Pons (tissue), 1 donor: ENCODE data around the gene SCRN2.

Experiments used
- DNase-seq: peaks from one replicate; pipeline ENCODE4 v3.0.0-alpha.2; 2016; ENCODE audit warnings: low spot score

SCRN2 gene

DNA sequence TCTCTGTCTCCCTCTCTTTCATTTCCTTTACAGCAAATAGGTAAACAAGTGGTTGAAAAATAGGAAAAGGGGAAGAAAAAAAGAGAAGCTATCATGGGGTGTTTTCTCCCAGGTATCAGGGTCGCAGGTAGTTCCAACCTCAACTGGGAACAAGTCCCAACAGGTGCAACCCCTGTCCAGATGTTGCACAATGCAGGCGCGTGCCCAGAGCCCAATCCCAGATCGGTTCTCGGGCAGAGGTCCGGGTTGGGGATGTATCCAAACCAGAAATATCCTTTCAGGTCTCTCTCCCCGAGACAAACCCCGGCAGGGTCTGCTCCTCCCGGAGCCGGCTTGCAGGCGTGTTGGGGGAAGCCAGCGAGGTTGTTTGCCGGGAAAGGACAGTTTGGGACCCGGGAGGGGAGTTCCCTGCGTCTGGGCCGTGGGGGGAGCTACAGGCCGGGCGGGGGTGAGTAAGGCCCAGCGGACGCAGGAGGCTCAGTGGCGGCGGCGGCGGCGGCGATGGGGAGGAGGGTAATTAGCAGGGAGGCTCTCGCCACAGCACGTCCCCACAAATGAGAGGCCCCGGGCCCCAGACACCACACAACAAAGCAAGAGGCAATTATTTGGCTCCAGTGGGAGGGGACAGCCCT, 31.1 kb upstream of the SCRN2 start:
- DNase-seq: no peak

DNA sequence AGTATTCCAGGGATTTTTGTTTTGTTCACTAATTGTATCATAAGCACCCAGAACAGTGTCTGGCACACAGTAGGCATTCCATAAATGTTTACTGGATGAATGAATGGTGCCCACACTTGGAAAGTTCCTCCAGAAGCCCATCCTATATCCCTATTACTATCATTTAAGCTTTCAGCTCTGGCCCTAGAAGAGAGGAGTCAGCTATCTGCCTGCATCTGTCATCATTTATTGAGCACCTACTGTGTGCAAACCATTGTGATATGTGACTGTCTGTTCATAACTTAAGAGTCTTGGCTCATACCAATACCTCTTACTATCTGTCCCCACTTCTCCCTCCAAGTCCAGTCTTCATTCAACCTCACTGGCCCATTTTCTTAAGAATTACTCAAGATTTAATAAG, 30.0 kb upstream of the SCRN2 start:
- DNase-seq: no peak

DNA sequence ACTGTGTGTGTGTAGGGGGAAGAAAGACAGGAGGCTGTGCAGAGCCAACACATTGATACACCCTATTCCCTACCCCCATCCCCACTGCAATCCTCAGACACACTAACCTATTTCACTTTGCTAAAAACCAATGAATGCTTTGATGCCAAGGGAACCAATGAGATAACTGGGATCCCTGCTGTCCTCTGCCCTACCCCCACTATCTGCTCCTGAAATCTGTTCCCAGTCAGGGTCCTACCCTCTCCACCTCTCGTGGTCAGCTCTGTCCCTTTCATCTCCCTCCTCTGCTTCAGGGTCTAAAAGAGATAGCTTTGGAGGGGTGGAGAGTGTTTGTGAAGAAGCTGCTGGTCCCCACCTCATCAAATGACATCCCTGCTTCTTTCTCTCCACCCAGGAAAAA, 29.0 kb upstream of the SCRN2 start:
- DNase-seq: no peak

DNA sequence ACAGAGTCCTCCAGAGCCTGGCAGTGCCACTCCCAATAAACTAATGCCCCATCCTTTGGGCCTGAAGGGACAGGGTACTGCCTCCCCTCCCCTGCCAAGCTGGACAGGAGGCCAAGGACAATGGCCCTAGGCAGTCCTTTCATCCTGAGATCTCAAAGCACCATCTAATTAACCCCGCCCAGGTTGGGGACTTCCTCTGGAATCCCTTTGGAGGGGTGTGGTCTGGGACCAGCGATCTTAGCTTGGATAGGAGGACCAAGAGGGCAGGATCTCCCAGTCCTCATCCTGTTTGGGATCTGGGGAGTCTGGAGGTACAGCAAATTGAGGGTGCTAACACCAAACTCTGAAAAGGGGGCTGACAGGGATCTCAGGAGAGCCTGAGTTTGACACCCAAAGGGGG, 28.0 kb upstream of the SCRN2 start:
- no peak for DNase-seq

DNA sequence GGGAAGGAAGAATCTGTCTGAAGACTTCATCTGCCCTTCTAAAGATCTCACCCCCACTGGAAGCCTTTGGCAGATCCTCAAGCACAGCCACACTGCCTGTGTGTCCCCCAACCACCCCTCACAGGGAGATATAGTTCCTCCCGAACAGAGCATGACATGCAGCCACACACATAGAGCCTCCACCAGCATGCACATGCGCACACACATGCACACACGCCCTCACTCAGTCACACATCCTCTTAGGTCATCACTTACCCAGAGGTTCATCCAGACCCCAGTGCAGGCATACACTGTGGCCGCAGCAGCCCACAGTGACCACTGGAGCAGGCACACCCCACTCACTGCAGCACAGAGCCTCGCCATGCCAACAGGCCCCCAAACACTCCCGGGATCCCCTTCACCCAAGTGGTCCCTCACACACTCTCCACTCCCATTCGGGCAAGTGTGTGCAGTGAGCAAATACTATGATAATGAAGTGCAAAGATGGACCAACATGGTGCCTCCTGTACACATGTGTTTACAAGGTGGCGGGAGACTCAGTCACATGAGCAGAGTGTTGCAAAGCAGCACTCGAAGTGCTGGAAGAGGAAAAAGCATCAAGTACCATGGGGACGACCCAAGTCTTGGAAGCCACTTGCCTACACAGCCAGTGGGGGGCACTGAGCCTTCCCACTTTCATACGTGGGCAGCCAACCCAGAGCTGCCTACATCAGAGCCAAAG, 26.9 kb upstream of the SCRN2 start:
- DNase-seq: no peak

DNA sequence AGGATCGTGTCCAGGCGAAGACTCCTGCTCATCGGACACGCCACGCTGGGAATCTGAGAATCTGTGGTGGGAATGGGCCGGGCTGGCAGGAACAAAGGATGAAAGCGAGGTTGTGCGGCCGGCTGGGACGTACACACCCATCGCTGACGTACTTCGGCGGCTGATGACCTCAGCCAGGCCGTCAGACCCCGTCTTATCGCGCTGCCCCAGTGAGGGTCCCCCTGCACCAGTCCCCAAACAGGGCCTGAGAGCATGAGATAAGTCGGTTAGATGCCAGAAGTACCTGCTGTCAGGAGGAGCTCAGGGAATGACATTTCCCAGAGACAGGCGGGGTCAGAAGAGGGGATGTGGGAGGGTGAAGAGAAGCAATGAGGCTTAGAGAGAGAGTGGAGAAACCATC, 25.9 kb upstream of the SCRN2 start:
- DNase-seq: no peak

DNA sequence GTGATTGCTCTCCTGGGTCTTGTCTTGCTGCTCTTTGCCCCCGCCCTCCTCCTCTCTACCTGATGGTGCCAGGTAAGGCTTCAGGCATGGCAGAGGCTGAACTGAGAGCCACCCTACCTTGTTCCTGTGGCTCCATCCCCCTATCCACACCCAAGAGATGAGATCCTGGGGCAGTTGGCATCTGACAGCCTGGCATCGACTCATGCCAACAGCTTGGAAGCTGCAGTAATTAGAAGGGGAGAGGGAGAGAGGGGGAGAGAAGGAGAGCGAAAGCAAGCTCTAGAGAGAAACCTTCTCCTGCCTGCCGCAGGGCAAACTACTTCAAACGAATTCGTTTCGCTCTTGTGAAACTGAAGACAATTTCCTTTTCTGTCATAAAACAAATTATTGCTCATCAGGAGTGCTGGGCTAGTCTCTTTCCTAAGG, 23.7 kb upstream of the SCRN2 start:
- DNase-seq: no peak

DNA sequence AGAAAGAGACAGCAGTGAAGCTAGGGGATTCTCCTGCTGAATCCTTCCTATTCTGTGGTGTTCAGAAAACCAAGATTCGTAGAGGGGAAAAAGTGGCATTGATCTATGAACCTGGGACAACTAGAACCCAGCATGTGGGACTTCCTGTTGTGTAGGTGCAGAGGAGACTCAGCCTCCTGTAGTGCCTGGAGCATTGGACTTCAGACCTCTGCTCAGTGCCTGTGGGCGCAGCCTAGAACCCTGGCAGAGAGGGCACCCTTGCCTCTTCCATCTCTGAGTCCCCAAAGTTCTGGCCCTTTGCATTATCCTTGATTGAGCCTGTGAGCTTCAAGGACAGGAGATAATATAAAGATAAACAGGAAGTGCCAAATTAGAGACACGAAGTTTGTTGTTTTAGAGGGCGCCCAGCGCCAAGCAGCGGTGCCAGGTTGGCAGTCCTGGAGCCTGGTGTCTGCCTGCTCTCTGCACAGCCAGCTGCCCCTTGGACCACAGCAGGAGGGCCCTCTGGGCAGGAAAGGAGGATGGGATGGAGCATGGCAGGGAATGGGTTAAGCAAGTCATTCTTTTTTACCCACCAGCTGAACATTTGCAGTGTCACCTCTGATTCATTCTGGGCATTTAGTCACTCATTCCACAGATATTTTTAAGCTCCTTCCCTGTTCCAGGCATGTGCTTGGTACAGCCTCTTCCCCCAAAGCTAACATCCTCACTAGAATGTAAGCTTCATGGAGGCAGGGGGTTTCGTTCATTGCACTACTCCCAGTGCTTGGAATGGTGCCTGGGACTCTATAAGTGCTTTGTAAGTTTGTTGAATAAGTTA, 21.8 kb upstream of the SCRN2 start:
- no peak for DNase-seq

DNA sequence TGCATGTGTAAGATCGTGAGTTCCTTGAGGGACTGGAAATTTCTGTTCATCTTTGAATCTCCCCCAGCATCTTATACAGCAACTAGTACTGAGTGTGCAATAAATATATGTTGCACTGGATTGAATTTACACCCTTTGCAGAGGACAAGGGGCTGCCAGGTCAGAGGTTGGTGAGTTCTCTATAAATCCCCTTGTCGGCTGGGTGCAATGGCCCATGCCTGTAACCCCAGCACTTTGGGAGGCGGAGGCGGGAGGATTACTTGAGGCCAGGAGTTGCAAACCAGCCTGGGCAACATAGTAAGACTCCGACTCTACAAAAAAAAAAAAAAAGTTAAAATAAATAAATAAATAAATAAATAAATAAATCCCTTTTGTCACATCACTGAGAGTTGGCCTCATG, 19.3 kb upstream of the SCRN2 start:
- DNase-seq: no peak

DNA sequence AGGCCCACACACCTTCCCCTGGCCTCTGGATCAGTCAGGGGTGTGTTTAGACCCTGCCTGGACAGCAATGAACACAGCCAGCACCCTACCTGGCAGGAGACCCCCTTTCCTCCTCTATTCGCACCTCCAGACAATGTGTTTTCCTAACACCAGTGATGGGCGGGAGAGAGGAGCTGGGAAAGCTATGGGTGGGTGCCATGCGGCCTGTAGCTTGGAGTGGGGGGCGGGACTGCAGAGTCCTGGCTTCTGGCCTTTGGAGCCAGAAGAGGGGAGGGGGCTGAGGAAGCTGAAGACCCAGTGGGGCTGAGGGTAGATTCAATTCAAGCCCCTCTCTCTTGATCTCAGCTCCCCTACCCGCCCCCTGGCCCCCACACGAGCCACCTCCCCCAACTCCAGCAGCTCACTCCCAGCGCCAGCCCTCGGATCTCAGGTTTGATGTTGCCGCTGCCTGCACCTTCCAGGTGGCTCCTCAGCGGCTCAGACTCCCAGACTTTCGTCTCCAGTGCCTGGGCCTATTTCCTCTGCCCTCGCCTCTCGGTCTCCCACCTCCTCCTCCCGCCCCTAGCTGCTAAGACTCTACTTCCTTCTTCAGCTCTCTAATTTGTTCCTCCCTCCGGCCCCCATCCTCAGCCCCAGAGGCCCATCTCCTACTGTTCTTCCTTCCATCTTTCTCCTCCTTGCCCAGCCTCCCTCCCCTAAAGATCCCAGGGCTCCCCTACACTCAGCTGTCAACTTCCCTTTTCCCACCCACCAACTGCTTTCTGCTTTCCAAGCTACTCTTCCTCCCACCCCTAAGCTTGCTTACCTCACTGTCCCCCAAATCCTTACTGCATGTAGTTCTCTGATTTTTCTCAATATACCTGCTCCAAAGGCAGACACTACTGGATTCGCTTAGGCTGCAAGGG, 16.7 kb upstream of the SCRN2 start:
- DNase-seq: no peak

DNA sequence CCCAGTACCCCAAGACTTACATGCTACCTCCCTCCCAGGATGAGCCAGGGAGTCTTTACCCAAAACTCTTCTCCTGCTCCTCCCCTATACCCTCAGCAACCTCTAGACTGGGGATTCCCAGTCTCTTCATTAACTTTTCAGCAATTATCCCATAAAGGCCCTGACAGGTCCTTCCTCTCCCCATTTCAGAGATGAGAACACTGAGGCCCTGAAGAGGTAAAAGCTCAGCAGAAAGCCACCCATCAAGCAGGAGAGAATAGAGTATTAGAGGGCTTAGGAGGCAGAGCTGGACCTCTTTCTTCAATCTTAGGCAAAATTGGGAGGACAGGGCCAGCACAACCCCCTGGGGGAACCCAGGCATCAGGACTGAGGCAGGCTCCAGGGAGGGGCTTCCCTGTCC, 15.8 kb upstream of the SCRN2 start:
- no peak for DNase-seq

DNA sequence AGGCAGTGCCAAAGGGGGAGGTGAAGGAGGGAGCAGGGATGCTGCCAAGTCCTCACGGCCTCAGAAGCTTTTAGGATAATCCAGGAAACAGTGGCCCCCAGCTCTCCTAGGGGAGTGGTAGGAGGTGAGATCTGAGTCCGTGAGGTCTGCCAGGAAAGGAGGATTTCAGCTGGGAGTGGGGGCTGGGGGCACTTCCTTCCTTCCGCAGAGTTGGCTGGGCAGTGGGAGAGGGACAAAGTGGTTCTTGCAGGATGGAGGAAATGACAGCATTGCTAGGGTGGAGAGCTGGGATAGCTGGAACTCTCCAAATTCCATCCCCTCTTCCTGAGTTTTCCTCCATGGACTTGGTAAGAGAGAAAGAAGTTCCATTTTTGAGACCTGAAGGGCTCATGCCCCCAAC, 14.7 kb upstream of the SCRN2 start:
- DNase-seq: no peak

DNA sequence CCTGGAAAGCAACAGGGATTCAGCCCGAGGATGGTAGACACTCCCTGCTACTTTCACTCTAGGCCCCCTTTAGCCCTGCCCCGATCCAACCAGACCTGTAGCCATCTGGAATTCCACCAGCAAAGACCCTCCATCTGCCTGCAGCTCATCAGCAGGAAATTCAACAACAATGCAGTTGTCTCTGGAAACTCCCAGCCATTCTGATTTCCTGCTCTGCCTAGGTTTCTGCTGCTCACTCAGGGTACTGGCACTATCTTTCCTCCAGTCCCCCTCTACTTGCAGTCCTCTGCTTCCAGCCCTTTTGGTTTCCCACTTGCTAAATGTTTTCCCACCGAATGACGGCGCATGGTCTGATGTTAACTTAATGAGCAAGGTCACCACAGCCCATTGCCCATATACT, 12.5 kb upstream of the SCRN2 start:
- no peak for DNase-seq

DNA sequence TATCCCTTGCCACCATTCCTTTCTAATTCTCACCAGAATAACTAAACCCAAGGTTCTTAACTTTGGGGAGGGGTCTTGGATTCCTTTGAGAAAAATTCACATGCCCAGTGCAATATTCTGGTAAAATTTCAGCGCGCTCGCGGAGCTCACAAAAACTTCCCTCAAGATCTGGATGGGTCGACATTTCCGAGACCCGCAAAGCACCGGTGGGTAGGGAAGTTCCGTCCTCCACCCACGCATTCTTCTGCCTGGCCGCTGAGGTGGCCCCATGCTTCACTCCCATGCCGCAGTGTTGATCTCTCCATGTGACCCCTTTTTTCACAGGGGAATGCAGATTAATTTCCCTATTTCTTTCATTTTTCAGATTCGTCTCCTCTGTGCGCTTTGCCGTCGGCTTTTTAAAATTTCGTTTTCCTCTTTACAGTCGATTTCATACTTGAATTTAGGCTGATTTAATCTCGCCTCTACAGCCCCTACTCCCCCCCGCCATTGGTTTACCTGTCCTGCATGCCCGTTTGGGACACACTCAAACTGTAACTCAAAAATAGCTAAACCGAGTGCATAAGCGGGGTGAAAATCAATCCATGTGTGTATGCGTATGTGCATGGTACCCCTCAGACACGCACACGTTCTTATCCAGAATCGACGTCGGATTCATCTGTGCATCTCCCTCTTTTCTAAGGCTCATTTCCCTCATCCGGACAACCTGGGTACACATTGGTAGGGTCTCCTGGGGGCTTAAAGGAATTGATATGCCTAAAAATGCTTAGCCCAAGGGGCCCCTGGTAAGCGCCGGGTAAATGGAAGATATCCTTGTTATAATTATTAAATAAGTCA, 11.3 kb upstream of the SCRN2 start:
- no peak for DNase-seq

DNA sequence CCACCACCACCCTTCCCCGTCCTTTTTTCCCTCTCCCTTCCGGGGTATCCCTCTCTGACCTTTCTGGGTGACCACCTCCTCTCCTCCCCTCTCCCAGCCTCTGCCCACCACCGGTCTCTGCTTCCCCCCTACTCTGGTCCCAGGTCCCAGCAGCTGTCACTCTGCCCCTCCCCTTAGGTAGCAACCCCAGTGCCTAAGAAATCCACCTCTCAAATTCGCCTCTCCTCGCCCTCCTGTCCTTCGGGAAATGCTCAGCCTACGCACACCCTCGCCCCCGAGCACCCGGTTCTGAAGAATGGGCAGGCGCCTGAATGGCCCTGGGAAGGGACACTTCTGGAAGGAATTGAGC, 10.7 kb upstream of the SCRN2 start:
- DNase-seq: no peak

DNA sequence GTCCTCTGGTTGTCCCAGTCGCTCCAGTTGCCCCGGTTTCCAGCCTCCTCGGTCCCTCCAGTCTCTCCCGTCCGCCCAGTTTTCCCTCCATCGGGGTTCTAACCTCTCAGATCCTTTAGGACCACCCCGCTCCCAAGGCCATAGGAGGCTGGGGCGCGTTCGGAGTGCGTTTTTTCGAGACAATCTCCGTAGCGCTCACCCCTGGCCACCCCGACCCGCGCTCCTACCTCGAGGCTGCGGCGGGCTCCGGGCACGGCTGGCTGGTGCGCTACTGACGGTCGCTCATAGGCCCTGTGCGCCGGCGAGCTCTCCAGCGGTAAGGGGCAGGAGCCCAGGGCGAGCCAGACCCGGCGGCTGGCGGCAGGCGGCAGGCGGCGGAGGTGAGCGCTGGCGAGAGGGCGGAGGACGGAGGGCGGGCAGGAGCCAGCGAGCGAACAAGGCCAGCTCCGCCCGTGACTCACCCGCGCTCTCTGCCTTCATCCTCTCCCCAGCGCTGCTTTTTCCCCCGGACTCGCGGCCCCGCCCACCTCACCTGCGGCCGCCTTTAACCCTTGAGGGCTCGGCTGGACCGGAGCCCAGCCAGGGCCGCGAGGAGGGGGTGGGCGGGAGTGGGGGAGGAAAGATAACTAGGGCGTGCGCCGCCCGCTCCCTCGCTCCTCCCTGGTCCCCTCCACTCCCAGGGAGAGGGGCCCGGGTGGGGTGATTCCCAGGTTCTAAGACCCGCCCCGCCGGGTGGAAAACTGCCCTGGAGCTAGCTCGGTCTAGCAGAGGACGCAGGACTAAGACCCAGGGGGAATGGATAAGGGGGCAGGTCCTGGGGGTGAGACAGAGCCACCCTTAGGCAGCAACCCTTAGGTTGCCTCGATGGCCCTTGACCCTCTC, 9.9 kb upstream of the SCRN2 start, which contains the start of gene SP6:
SP6 (minus strand) TSS at position 472 of the 882 bp plus-strand sequence. CDS start 2,734 bp downstream, outside the sequence.
- no peak for DNase-seq

DNA sequence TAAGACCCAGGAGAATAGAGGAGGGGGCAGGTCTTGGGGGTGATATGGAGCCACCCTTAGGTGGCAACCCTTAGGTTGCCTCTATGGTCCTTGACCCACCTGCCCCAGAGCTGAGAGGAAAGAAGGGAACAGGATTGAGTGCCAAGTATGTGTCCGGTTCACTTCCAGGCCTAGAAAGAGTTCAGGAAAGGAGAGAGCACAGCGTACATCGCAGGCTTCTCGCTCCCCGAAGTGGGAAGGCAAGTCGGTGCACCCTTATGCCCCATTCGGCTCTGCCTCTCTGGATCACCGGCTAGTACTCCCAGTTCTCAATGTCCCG, 9.3 kb upstream of the SCRN2 start:
- no peak for DNase-seq

DNA sequence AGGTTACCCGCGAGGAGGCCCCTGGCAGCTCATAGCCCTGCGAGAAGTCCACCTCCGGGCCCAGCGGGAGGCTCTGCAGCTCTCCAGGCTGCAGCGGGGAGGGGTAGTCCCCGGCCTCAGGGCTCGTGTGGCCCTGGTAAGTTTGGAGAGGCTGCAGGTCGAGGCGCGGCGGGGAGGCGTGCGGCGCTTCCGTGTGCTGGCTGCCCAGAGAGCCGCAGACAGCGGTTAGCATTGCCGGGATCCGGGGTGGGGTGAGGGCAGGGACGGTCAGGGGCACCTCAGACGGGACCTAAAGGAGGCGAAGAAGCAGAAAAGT, 7.1 kb upstream of the SCRN2 start:
- no peak for DNase-seq

DNA sequence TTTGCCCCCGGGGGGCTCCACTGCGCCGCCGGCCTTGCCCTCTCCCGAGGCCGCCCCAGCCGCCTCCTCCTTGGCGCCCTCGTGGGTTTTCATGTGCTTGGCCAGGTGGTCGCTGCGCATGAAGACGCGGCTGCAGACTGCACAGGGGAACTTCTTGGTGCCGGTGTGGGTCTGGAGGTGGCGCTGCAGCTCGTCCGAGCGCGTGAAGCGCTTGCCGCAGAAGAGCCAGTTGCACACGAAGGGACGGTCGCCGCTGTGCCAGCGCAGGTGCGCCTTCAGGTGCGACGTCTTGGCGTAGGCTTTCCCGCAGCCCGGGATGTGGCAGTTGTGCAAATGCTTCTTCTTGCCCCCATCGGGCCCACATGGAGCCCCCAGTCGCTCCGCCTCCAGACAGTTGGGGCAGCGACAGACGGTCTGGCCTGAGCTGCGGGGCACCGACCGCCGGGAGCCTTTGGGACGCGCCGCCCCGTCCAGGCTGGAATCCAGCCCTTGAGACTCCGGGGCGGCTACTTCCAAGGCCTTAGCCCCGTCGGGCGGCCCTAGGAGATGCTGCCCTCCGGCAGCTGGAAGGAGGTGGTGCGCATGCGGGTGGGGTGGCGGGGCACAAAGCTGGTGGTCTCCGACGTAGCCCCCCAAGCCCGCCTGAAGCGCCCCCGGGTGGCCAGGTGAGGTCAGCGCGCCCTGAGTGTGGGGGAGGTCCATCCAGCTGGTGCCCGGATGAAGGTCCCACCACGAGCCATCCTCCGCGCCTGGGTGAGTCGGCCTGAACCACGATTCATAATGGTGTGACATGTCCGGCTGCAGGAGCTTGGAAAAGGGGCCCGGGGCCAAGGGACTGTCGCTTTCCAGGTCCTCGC, 6.5 kb upstream of the SCRN2 start:
- DNase-seq: no peak
